Upper lobe of right lung (tissue), 1 donor: ENCODE results near the gene STARD10. TPM values are rescaled to one million over a fixed set of nuclear protein-coding genes. Genes with fewer than 3 reads are reported as not detected.

Source experiments
- ATAC-seq: fragments of 200-7000 bp; cut with Tn5 transposase; one replicate; pipeline ENCODE4 v1.9.1; 2020; ENCODE audit warnings: mild to moderate bottlenecking, moderate library complexity
- DNase-seq: peaks from one replicate; pipeline ENCODE4 v3.0.0-alpha.2; 2020
- H3K27ac ChIP-seq: fragments of 200-600 bp; one replicate; pipeline ENCODE4 v1.8.0; 2022
- H3K27me3 ChIP-seq: fragments of 200-600 bp; one replicate; pipeline ENCODE4 v1.8.0; 2022; ENCODE audit warnings: mild to moderate bottlenecking
- H3K36me3 ChIP-seq: fragments of 200-600 bp; one replicate; pipeline ENCODE4 v1.8.0; 2022
- H3K4me1 ChIP-seq: fragments of 200-600 bp; one replicate; pipeline ENCODE4 v1.8.0; 2022
- H3K4me3 ChIP-seq: fragments of 200-600 bp; one replicate; pipeline ENCODE4 v1.8.0; 2022; ENCODE audit warnings: mild to moderate bottlenecking
- H3K9me3 ChIP-seq: fragments of 200-600 bp; one replicate; pipeline ENCODE4 v1.8.0; 2022
- intact Hi-C: fragments of 100-400 bp; cut with DNase I; formaldehyde crosslinking; loops from one replicate; pipeline ENCODE4 v1.11.0; 2022
- total RNA-seq: library from RNA; stranded (reverse); fragmentation: NEBNext Ultra II Directional; extraction: Animal tissue kit (Norgen Biotek cat#: 25700); gene quantifications from one replicate; pipeline ENCODE4 v1.2.1, GENCODE V29; 2021
- TF ChIP-seq, protein P1 (sequence below): fragments of 200-600 bp; IDR thresholded peaks from one replicate; pipeline ENCODE4 v1.8.0; 2022; ENCODE audit warnings: antibody characterized with exemption
- donor health status: DM: no; HTN: yes; CAD: no; lungs with severe emphysema.

Gene STARD10
- total RNA-seq, 1 donor from 2014 or later = 116 TPM

- H3K4me3 ChIP-seq = peak overlapping the region; percentile 78
- ATAC-seq = no peak
- no peaks in the 10 kb centered on the region for H3K27me3 ChIP-seq
- peaks cover 23% of the 10 kb centered on the region for H3K36me3 ChIP-seq
- intact Hi-C loops = loop anchor here (10.0 kb wide), 1 partner anchor 454 kb away; no protein-coding TSS in a partner anchor
- DNase-seq = peak; percentile 68
- H3K9me3 ChIP-seq = no peaks in the 10 kb centered on the region
- peak overlapping the region; percentile 91 for H3K27ac ChIP-seq
- H3K4me1 ChIP-seq = peaks cover 68% of the 10 kb centered on the region
- TF ChIP-seq, protein P1, sequence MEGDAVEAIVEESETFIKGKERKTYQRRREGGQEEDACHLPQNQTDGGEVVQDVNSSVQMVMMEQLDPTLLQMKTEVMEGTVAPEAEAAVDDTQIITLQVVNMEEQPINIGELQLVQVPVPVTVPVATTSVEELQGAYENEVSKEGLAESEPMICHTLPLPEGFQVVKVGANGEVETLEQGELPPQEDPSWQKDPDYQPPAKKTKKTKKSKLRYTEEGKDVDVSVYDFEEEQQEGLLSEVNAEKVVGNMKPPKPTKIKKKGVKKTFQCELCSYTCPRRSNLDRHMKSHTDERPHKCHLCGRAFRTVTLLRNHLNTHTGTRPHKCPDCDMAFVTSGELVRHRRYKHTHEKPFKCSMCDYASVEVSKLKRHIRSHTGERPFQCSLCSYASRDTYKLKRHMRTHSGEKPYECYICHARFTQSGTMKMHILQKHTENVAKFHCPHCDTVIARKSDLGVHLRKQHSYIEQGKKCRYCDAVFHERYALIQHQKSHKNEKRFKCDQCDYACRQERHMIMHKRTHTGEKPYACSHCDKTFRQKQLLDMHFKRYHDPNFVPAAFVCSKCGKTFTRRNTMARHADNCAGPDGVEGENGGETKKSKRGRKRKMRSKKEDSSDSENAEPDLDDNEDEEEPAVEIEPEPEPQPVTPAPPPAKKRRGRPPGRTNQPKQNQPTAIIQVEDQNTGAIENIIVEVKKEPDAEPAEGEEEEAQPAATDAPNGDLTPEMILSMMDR = no peak
These were observed 73.1 kb downstream of the STARD10 start for GRCh38 chr11:72720784-72721183.

DNA sequence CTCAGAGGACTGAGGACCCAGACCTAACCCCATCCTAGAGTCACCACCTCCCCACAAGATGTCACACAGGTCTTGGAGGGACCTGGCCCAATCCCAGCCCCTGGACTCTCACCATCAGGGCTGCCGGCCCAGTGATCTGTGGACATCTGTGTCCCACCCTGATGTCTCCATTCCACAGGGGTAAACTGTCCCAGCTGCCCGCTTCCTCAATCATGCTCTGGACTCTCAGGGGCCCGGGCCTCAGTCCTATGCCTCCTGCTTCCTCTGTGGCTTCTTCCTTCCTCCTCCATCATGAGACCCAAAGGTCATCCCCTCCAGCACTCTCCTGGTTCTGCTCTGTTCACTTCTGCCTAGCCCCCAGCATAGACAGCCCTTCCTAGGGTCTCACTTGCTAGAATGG lies 73.8 kb downstream of the STARD10 start:
- Histone ChIP-seq H3K36me3 (peaks cover 24% of the 10 kb centered on the region), H3K9me3 (no peaks in the 10 kb centered on the region), H3K4me1 (peaks cover 68% of the 10 kb centered on the region), H3K27ac (peak overlapping the region; percentile 91), H3K27me3 (no peaks in the 10 kb centered on the region), H3K4me3 (peak overlapping the region; percentile 78)
- peak; percentile 27 for ATAC-seq
- intact Hi-C loops = loop anchor here (10.0 kb wide), 1 partner anchor 455 kb away; no protein-coding TSS in a partner anchor
- TF ChIP-seq, protein P1 = no peak
- DNase-seq = peak; percentile 77

- Histone ChIP-seq H3K27ac (peak overlapping the region; percentile 91), H3K4me1 (peaks cover 66% of the 10 kb centered on the region), H3K9me3 (no peaks in the 10 kb centered on the region), H3K27me3 (no peaks in the 10 kb centered on the region), H3K4me3 (peak overlapping the region; percentile 78), H3K36me3 (peaks cover 26% of the 10 kb centered on the region)
- TF ChIP-seq, protein P1 = no peak
- DNase-seq = no peak
- no peak for ATAC-seq
- intact Hi-C loops = no loop called here
These were observed 74.3 kb downstream of the STARD10 start for GRCh38 chr11:72719551-72719950.

GRCh38 chr11:72719144-72719543 lies 74.7 kb downstream of the STARD10 start:
- peaks cover 26% of the 10 kb centered on the region for H3K36me3 ChIP-seq
- no peaks in the 10 kb centered on the region for H3K27me3 ChIP-seq
- peak overlapping the region; percentile 78 for H3K4me3 ChIP-seq
- H3K27ac ChIP-seq = peak overlapping the region; percentile 91
- peak; percentile 8 for ATAC-seq
- H3K9me3 ChIP-seq = no peaks in the 10 kb centered on the region
- TF ChIP-seq, protein P1 = no peak
- intact Hi-C loops = no loop called here
- H3K4me1 ChIP-seq = peaks cover 62% of the 10 kb centered on the region
- no peak for DNase-seq

GRCh38 chr11:72718101-72718501 lies 75.7 kb downstream of the STARD10 start:
- no peaks in the 10 kb centered on the region for H3K9me3 ChIP-seq
- intact Hi-C loops = no loop called here
- peaks cover 35% of the 10 kb centered on the region for H3K36me3 ChIP-seq
- TF ChIP-seq, protein P1 = no peak
- no peak overlapping the region for H3K27ac ChIP-seq
- DNase-seq (peak; percentile 69), ATAC-seq (peak; percentile 3)
- H3K4me3 ChIP-seq = no peak overlapping the region
- no peaks in the 10 kb centered on the region for H3K27me3 ChIP-seq
- H3K4me1 ChIP-seq = peaks cover 54% of the 10 kb centered on the region
